ENCODE results near the gene SLC2A6.
"Not testable (repeated sequence)": the region's sequence is repeated elsewhere in the genome, so short reads cannot be mapped to it uniquely, and the experiment has no call there.

Gene SLC2A6

DNA sequence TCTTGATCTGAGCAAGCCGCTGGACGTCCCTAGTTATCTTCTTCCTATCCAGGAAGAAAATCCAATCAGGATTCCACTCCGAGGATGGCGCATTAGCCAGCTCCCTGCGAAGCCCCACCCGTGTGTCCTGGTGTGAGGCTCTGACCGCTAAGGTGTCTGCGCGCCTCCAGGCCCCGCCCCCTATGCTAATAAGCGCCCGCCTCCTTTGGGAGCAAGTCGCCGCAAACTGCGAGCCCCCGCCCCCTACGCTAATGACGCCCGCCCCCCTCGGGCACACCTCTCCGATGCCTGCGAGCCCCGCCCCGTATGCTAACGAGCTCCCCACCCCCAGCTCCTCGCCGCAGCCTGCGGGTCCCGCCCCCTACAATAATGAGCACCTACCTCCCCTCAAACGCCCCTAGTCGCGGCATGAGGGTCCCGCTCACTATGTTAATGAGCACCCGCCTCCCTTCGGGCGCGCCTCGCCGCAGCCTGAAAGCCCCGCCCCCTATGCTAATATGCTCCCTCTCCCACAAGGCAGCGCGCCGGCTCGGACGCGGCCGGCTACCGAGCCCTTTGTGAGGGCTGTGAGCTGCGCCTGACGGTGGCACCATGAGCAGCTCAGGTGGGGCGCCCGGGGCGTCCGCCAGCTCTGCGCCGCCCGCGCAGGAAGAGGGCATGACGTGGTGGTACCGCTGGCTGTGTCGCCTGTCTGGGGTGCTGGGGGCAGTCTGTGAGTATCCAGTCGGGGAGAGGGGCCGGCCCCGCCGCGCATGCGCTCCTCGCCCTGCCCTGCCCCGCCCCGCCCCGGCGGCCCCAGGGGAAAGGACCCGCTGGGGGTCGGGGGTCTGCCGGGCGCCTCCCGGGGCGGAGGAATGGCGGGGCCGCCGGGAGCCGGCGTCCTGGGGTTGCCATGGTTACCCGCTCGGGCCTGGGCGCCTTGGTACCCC is 19.2 kb downstream of the SLC2A6 start, which contains the start of gene CACFD1:
CACFD1 (plus strand) TSS at position 503 of the 929 bp plus-strand sequence; CDS start at position 592, 89 bp downstream.
- no peak for DNase-seq

GRCh38 chr9:133458643-133459312 is 20.1 kb downstream of the SLC2A6 start:
- DNase-seq = no peak

GRCh38 chr9:133457748-133458147 is 21.2 kb downstream of the SLC2A6 start:
- DNase-seq = no peak

- DNase-seq = no peak
Observed at GRCh38 chr9:133457233-133457632, 21.7 kb downstream of the SLC2A6 start.

DNA sequence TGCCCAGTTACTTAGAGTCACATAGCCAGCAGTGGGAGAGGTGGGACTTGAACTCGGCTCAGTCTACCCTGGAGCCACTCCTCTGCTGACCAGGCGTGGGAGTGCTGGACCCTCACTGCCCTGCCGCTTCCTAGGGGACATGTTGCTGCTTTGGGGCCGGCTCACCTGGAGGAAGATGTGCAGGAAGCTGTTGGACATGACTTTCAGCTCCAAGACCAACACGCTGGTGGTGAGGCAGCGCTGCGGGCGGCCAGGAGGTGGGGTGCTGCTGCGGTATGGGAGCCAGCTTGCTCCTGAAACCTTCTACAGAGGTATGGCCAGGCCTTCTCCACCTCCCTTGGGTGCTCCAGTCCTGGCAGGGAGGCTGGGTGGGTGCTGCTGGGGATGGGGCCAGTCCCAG is 22.5 kb downstream of the SLC2A6 start:
- DNase-seq = no peak

DNA sequence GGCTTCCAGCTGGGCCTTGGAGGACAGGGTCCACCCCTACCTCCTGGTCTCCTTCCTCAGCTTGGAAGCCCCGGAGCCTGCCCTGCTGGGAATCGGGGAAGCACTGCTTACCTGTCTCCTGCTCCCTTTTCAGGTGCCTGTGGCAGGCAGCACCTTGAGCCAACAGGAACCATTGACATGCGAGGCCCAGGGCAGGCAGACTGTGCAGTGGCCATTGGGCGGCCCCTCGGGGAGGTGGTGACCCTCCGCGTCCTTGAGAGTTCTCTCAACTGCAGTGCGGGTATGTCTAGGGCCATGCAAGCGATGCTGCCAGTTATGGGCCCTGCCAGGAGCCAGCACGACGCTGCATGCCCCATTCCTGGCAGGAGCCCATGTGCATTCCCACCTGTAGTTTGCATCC is 23.0 kb downstream of the SLC2A6 start:
- DNase-seq = no peak

GRCh38 chr9:133454943-133455673 is 23.8 kb downstream of the SLC2A6 start:
- DNase-seq = no peak

DNA sequence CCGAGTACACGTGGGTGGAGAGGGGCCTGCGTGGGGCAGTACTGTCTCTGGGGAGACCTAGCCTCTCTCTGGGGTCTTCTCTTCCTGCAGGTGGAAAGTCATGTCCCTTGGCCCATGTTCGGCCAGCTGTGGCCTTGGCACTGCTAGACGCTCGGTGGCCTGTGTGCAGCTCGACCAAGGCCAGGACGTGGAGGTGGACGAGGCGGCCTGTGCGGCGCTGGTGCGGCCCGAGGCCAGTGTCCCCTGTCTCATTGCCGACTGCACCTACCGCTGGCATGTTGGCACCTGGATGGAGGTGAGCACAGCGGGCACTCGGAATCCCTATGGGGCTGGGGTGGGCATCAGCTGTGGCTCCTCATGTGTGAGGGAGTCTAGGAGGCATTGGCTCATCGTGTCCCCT is 24.6 kb downstream of the SLC2A6 start:
- no peak for DNase-seq

GRCh38 chr9:133453651-133454050 is 25.2 kb downstream of the SLC2A6 start:
- DNase-seq = no peak

GRCh38 chr9:133452562-133452961 is 26.3 kb downstream of the SLC2A6 start:
- DNase-seq = no peak

DNA sequence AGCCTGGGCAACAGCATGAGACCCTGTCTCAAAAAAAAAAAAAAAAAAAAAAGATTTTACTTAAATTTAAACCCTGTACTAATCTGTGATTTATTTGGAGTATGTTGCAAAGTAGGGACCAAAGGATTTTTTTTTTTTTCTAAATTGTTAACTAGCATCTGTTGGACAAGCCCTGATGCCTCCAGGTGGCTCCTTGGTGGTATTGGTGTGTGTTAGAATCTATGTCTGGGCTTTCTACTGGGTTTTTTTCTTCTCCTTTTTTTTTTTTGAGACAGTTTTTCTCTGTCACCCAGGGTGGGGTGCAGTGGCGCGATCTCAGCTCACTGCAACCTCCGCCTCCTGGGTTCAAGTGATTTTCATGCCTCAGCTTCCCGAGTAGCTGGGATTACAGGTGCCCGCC is 27.0 kb downstream of the SLC2A6 start:
- not testable (repeated sequence) for DNase-seq

DNA sequence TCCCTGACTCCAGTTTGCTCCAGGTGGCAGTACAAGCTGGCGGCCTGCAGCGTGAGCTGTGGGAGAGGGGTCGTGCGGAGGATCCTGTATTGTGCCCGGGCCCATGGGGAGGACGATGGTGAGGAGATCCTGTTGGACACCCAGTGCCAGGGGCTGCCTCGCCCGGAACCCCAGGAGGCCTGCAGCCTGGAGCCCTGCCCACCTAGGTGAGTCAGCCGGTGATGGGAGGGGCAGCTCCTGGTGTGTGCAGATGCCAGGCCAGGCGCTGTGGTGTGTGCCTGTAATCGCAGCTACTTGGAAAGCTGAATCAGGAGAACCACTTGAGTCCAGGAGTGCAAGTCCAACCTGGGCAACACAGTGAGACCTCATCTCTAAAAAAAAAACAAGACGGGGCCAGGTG is 29.1 kb downstream of the SLC2A6 start:
- no peak for DNase-seq

- DNase-seq = no peak
Observed at GRCh38 chr9:133448487-133448972, 30.4 kb downstream of the SLC2A6 start.

DNA sequence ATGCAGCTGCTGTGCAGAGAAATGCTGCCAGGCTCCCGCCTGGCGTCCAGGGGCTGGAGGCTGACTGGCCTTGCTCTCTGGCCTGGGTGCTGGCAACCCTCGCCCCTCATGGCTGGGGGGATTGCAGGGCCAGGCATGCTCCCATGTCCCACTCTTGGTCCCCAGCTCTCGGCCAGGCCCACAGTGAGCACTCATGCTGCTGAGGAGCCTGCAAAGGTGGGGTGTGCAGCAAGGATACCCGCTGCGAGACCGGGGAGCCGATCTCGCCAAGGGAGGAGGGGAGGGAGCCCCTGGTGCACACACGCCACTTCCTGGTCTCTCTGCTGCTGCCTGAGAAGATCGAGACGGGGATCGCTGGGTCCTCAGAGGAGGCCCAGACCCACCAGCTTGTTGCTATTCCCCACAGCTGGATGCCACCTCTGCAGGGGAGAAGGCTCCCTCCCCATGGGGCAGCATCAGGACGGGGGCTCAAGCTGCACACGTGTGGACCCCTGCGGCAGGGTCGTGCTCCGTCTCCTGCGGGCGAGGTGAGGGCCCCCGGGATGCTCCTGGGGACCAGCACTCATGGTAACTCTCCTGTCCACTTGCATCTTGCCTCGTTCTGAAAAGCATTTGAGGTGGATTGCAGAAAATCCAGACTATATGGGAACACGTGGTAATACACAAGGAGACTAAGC is 33.5 kb downstream of the SLC2A6 start:
- DNase-seq = no peak

GRCh38 chr9:133443982-133444381 is 34.9 kb downstream of the SLC2A6 start:
- DNase-seq = no peak

GRCh38 chr9:133443248-133443647 is 35.7 kb downstream of the SLC2A6 start:
- no peak for DNase-seq

GRCh38 chr9:133441571-133441970 is 37.3 kb downstream of the SLC2A6 start:
- DNase-seq = no peak

DNA sequence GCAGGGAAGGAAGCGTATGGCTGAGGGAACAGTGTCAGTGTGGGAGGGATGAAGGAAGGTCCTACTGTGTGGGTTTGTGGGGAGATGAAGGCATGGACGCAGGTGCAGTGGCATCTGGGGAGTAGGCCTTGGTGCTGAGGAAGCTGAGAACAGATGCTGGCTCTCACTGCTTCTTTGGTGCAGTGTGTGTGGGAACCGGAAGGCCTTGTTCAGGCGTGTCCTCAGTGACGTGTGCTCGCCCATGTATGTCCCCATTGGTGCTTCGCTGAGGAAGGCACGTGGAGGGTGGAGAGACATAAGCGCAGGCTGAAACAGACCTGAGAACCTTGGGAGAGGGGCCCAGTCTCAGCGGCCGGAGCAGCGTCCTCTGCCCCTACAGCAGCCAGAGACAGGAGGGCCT is 38.0 kb downstream of the SLC2A6 start:
- DNase-seq = no peak

GRCh38 chr9:133439337-133439736 is 39.6 kb downstream of the SLC2A6 start:
- no peak for DNase-seq

GRCh38 chr9:133437753-133438531 is 41.0 kb downstream of the SLC2A6 start:
- no peak for DNase-seq

DNA sequence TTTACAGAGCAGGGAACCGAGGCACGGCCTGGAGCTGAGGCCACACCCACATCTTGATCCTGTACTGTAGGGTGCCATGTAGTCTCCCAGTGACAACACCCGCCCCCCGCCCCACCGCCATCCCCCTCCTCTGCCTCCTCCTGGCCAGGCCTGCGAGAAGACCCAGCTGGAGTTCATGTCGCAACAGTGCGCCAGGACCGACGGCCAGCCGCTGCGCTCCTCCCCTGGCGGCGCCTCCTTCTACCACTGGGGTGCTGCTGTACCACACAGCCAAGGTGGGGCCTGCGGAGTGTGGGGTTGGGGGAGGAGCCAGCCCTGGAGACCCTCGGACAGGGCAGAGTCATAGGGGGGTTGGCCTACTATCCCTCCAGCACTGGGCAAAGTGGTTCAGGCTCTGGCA is 42.2 kb downstream of the SLC2A6 start:
- DNase-seq = no peak

- no peak for DNase-seq
Observed at GRCh38 chr9:133433351-133433843, 45.5 kb downstream of the SLC2A6 start.

Measured in SIG-M5 (cell line).